ENCODE results near the gene KRTAP5-8.

KRTAP5-8 gene

GRCh38 chr11:71499125-71499524 is 38.7 kb upstream of the KRTAP5-8 start:
- Histone ChIP-seq H3K27ac (peak overlapping the region; percentile 32), H3K4me3 (ENCODE audit: low read depth, low read length) (no peak overlapping the region), H3K27me3 (replicated peaks) (no peaks in the 10 kb centered on the region), H3K36me3 (replicated peaks) (peaks cover 32% of the 10 kb centered on the region)
- in situ Hi-C loops (cut with HindIII; ENCODE audit: low pct_ligation_motif_present, low sequenced_read_pairs) = no loop called here
- TF ChIP-seq CTCF (IDR thresholded peaks at IDR 0.05; ENCODE audit: low read depth, low read length, missing control alignments) = no peak
- DNase-seq = peak; percentile 36

GRCh38 chr11:71499546-71499945 is 38.3 kb upstream of the KRTAP5-8 start:
- TF ChIP-seq CTCF (IDR thresholded peaks at IDR 0.05; ENCODE audit: low read depth, low read length, missing control alignments) = no peak
- Histone ChIP-seq H3K4me3 (ENCODE audit: low read depth, low read length) (no peak overlapping the region), H3K27me3 (replicated peaks) (no peaks in the 10 kb centered on the region), H3K27ac (peak overlapping the region; percentile 32), H3K36me3 (replicated peaks) (peaks cover 30% of the 10 kb centered on the region)
- no peak for DNase-seq
- in situ Hi-C loops (cut with HindIII; ENCODE audit: low pct_ligation_motif_present, low sequenced_read_pairs) = no loop called here

DNA sequence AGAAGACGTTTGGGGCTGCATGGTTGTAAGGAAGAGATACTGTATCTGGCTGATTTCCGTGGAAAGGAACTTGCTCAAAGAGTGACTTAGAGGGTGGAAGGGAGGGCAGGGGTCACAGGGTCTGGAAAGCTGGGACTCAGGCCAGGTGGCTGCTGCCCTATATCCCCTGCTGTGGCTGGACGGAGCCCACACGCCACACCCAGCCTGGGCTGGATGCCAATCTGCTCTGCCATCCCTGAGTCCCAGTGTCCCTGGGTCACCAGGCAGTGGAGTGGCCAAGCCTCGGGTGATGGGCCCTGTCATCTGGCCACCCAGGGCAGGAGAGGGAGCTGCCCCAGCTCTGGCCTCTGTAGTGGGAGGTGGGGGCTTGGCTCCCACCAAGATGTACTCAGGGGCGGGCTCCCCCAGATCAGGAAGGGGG is 37.2 kb upstream of the KRTAP5-8 start:
- H3K4me3 ChIP-seq (ENCODE audit: low read depth, low read length) = no peak overlapping the region
- in situ Hi-C loops (cut with HindIII; ENCODE audit: low pct_ligation_motif_present, low sequenced_read_pairs) = no loop called here
- peaks cover 28% of the 10 kb centered on the region for H3K36me3 ChIP-seq (replicated peaks)
- no peak for TF ChIP-seq CTCF (IDR thresholded peaks at IDR 0.05; ENCODE audit: low read depth, low read length, missing control alignments)
- no peak for DNase-seq
- H3K27ac ChIP-seq = no peak overlapping the region
- H3K27me3 ChIP-seq (replicated peaks) = no peaks in the 10 kb centered on the region

DNA sequence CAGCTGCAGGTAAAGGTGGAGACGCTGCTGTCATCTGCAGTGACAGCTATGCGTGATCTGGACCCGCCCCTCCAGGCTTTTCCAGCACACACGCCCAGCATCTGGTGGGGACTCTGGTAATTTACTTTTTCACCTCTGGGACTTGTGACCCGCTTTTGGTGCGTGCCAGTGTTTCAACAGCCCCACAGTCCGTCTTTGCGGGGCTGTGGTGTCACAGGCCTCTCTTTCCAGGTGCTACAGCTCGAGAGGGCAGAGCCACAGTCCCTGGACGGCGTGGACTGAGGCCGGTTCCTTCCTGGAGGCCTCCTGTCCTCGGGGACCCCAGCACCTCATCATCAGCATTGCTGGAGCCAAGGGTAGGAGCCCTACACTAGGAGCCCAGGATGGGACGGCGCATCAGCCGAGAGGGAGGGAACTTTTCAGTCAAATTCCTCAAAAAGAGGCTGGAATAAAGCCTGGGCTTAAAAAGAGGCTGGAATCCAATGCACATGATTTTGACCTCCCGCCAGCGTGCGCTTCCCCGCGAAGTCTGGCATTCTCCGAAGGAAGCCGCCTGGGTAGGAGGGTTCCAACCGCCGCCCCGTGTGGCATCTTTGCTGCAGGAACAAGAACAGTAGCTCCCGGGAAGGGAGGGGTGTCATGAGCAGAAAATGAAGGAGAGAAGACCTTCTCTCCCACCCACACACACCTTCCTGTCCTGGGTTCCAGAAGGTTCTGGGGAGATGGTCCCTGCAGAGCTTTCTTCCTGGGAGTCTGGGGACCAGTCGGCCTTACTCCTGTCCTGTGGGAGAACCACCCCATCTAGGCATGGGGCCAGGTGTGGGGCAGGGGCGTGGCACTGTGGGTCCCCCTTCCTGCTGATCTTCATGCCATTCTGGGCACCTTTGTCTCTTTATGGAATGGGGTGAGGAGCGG is 36.5 kb upstream of the KRTAP5-8 start:
- DNase-seq = no peak
- TF ChIP-seq CTCF (IDR thresholded peaks at IDR 0.05; ENCODE audit: low read depth, low read length, missing control alignments) = no peak
- Histone ChIP-seq H3K27me3 (replicated peaks) (no peaks in the 10 kb centered on the region), H3K4me3 (ENCODE audit: low read depth, low read length) (no peak overlapping the region), H3K36me3 (replicated peaks) (peaks cover 27% of the 10 kb centered on the region), H3K27ac (no peak overlapping the region)
- in situ Hi-C loops (cut with HindIII; ENCODE audit: low pct_ligation_motif_present, low sequenced_read_pairs) = no loop called here

DNA sequence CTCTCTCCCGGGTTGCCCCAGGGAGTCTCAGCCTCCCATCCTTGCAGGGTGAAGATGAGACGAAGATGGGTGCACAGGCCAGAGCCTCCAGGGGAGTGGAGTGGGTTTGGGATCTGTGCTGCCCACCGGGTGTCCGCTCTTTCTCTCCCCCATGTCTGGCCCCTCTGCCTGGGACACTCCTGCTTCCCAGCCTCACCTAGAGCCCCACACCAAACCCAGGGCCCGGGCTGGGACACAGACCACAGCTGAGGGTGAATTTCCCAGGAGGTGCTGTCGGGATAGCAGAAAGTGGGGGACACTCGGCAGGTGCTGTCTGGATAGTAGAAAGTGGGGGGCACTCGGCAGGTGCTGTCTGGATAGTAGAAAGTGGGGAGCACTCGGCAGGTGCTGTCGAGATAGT is 35.8 kb upstream of the KRTAP5-8 start:
- peaks cover 27% of the 10 kb centered on the region for H3K36me3 ChIP-seq (replicated peaks)
- no peaks in the 10 kb centered on the region for H3K27me3 ChIP-seq (replicated peaks)
- DNase-seq = no peak
- no peak overlapping the region for H3K4me3 ChIP-seq (ENCODE audit: low read depth, low read length)
- in situ Hi-C loops (cut with HindIII; ENCODE audit: low pct_ligation_motif_present, low sequenced_read_pairs) = no loop called here
- H3K27ac ChIP-seq = no peak overlapping the region
- TF ChIP-seq CTCF (IDR thresholded peaks at IDR 0.05; ENCODE audit: low read depth, low read length, missing control alignments) = no peak
